Kasumi-1 (cell line): ENCODE measurements around the gene ANKRD24.
"Not testable (repeated sequence)": the region's sequence is repeated elsewhere in the genome, so short reads cannot be mapped to it uniquely, and the experiment has no call there.

Experiments
- DNase-seq, 2 experiments: peaks; one replicate each; lab custom pipeline; 2025; lab: John Stamatoyannopoulos, UW

The ANKRD24 gene

GRCh38 chr19:4197625-4198466 is 15.4 kb downstream of the ANKRD24 start:
- DNase-seq = no peak

GRCh38 chr19:4198467-4199126 is 16.1 kb downstream of the ANKRD24 start:
- no peak for DNase-seq

GRCh38 chr19:4199699-4200293 is 17.3 kb downstream of the ANKRD24 start:
- no peak for DNase-seq

GRCh38 chr19:4200940-4201542 is 18.6 kb downstream of the ANKRD24 start:
- DNase-seq = no peak

GRCh38 chr19:4201798-4202197 is 19.3 kb downstream of the ANKRD24 start:
- DNase-seq = no peak

GRCh38 chr19:4206818-4207484 is 24.5 kb downstream of the ANKRD24 start:
- DNase-seq = peak in 1 of 2 experiments; percentile 24

- no peak for DNase-seq
Observed at GRCh38 chr19:4208385-4209094, 26.1 kb downstream of the ANKRD24 start.

GRCh38 chr19:4210166-4210731 is 27.8 kb downstream of the ANKRD24 start:
- DNase-seq = no peak

GRCh38 chr19:4213116-4213515 is 30.6 kb downstream of the ANKRD24 start:
- no peak for DNase-seq

GRCh38 chr19:4215807-4216206 is 33.3 kb downstream of the ANKRD24 start:
- DNase-seq = no peak

GRCh38 chr19:4216846-4217245 is 34.4 kb downstream of the ANKRD24 start:
- DNase-seq = no peak

GRCh38 chr19:4217429-4218264 is 35.2 kb downstream of the ANKRD24 start:
- DNase-seq = no peak

GRCh38 chr19:4218523-4218922 is 36.0 kb downstream of the ANKRD24 start:
- DNase-seq = not testable (repeated sequence)

GRCh38 chr19:4220188-4220587 is 37.7 kb downstream of the ANKRD24 start:
- DNase-seq = no peak

GRCh38 chr19:4224470-4224869 is 42.0 kb downstream of the ANKRD24 start:
- DNase-seq = no peak

- DNase-seq = no peak
Observed at GRCh38 chr19:4225885-4226284, 43.4 kb downstream of the ANKRD24 start.

GRCh38 chr19:4227771-4228170 is 45.3 kb downstream of the ANKRD24 start:
- DNase-seq = no peak

GRCh38 chr19:4228765-4229178 is 46.3 kb downstream of the ANKRD24 start:
- DNase-seq = no peak

GRCh38 chr19:4229179-4229931 is 46.9 kb downstream of the ANKRD24 start, which contains the start of gene EBI3:
Gene EBI3, plus strand, starts transcription at chr19:4229523. Its CDS starts 28 bp downstream, at chr19:4229551.
- DNase-seq = no peak
